ENCODE data around the gene EEF1B2. TPM values are rescaled to one million over a fixed set of nuclear protein-coding genes. Genes with fewer than 3 reads are reported as not detected.

Gene EEF1B2
- total RNA-seq, 6 experiments from 2014 or later = 146 to 228 (median 190) TPM

- DNase-seq (no peak), ATAC-seq (no peak)
- H3K4me3 ChIP-seq = no peak overlapping the region
- no peaks in the 10 kb centered on the region for H3K4me1 ChIP-seq
- no peak for TF ChIP-seq POLR2A (IDR thresholded peaks at IDR 0.05)
- no peak for TF ChIP-seq CTCF (IDR thresholded peaks at IDR 0.05)
- WGBS (ENCODE audit: insufficient coverage, low coverage, low lambda C conversion rate, missing lambda C conversion rate) = 30% methylated on average over 2 of the region's 2 CpGs
- H3K27ac ChIP-seq = no peak overlapping the region
- intact Hi-C loops (cut with DNase I) = no loop called here
- H3K36me3 ChIP-seq = no peaks in the 10 kb centered on the region
- no peaks in the 10 kb centered on the region for H3K27me3 ChIP-seq
- no peaks in the 10 kb centered on the region for H3K9me3 ChIP-seq
These were observed 34.1 kb downstream of the EEF1B2 start for GRCh38 chr2:206193671-206194357.

GRCh38 chr2:206198677-206199076 lies 39.0 kb downstream of the EEF1B2 start:
- ATAC-seq (no peak), DNase-seq (no peak)
- intact Hi-C loops (cut with DNase I) = no loop called here
- WGBS (ENCODE audit: insufficient coverage, low coverage, low lambda C conversion rate, missing lambda C conversion rate) = 27% methylated on average over 1 of the region's 1 CpG
- Histone ChIP-seq H3K36me3 (no peaks in the 10 kb centered on the region), H3K27ac (no peak overlapping the region), H3K4me3 (no peak overlapping the region), H3K27me3 (no peaks in the 10 kb centered on the region), H3K9me3 (no peaks in the 10 kb centered on the region), H3K4me1 (no peaks in the 10 kb centered on the region)
- no peak for TF ChIP-seq CTCF (IDR thresholded peaks at IDR 0.05)

GRCh38 chr2:206201075-206201848 lies 41.6 kb downstream of the EEF1B2 start:
- Histone ChIP-seq H3K36me3 (no peaks in the 10 kb centered on the region), H3K4me3 (no peak overlapping the region), H3K27ac (no peak overlapping the region), H3K4me1 (no peaks in the 10 kb centered on the region), H3K9me3 (no peaks in the 10 kb centered on the region), H3K27me3 (no peaks in the 10 kb centered on the region)
- DNase-seq (no peak), ATAC-seq (peak in 2 of 4 donors; percentile 31 to 62)
- TF ChIP-seq CTCF (IDR thresholded peaks at IDR 0.05) (no peak), POLR2A (IDR thresholded peaks at IDR 0.05) (no peak)
- intact Hi-C loops (cut with DNase I) = no loop called here
- 55% methylated on average over 4 of the region's 5 CpGs for WGBS (ENCODE audit: insufficient coverage, low coverage, low lambda C conversion rate, missing lambda C conversion rate)

GRCh38 chr2:206202446-206202845 lies 42.8 kb downstream of the EEF1B2 start:
- Histone ChIP-seq H3K4me3 (no peak overlapping the region), H3K27ac (no peak overlapping the region), H3K9me3 (no peaks in the 10 kb centered on the region), H3K27me3 (no peaks in the 10 kb centered on the region), H3K36me3 (no peaks in the 10 kb centered on the region), H3K4me1 (no peaks in the 10 kb centered on the region)
- WGBS (ENCODE audit: insufficient coverage, low coverage, low lambda C conversion rate, missing lambda C conversion rate) = 83% methylated on average over 12 of the region's 16 CpGs
- ATAC-seq = no peak
- intact Hi-C loops (cut with DNase I) = no loop called here
- DNase-seq = no peak
- TF ChIP-seq POLR2A (IDR thresholded peaks at IDR 0.05) (no peak), CTCF (IDR thresholded peaks at IDR 0.05) (no peak)

Data from right lobe of liver (tissue), 6 donors.